ENCODE measurements around the gene ARL5A. TPM values are rescaled to one million over a fixed set of nuclear protein-coding genes. Genes with fewer than 3 reads are reported as not detected.

Gene ARL5A
- polyA plus RNA-seq, 3 donors, result 21.3 to 85.8 (median 74.5) TPM

- H2AFZ ChIP-seq (ENCODE audit: insufficient read depth, low read depth, low read length, poor library complexity, severe bottlenecking), result no peak overlapping the region
- no peaks in the 10 kb centered on the region for H3K79me2 ChIP-seq (ENCODE audit: insufficient read depth, low read length)
- H3K9me3 ChIP-seq (replicated peaks in 1 of 2; ENCODE audit: control insufficient read depth in 1 of 2, insufficient read depth in 1 of 2, low read length in 2 of 2), result no peaks in the 10 kb centered on the region
- no peak for DNase-seq
- no peaks in the 10 kb centered on the region for H4K20me1 ChIP-seq (ENCODE audit: insufficient read depth, low read length)
- intact Hi-C loops (cut with micrococcal nuclease), result no loop called here
- WGBS (ENCODE audit: insufficient coverage), result no CpG with 5 or more reads among the region's 3 CpGs
- H3K27ac ChIP-seq (ENCODE audit: low read depth in 1 of 2, low read length in 2 of 2), result no peak overlapping the region
- no peak overlapping the region for H3K4me3 Mint-ChIP-seq
- peaks cover 0 to 2% (median 0%) of the 10 kb centered on the region in 3 donors for H3K27me3 Mint-ChIP-seq (ENCODE audit: low read depth in 3 of 3)
- no peak overlapping the region for H3K9ac ChIP-seq (ENCODE audit: insufficient read depth, low read length, poor library complexity, severe bottlenecking)
- H3K27me3 ChIP-seq (ENCODE audit: control insufficient read depth in 2 of 2, insufficient read depth in 2 of 2, low read length in 2 of 2), result no peaks in the 10 kb centered on the region
- H3K36me3 Mint-ChIP-seq, result peaks cover 29 to 36% of the 10 kb centered on the region in 2 donors
- H3K4me1 Mint-ChIP-seq, result no peaks in the 10 kb centered on the region
- peaks cover 0 to 3% (median 0%) of the 10 kb centered on the region in 7 donors for H3K9me3 Mint-ChIP-seq
- no peaks in the 10 kb centered on the region for H3K4me1 ChIP-seq (ENCODE audit: control insufficient read depth in 1 of 2, insufficient read depth in 2 of 2, low read length in 2 of 2)
- H3K27ac Mint-ChIP-seq, result no peak overlapping the region
- no peak overlapping the region for H3K4me2 ChIP-seq (replicated peaks; ENCODE audit: extremely low read depth, low read length, poor library complexity, severe bottlenecking)
- no peak for TF ChIP-seq CTCF (IDR thresholded peaks at IDR 0.05)
- H3K4me3 ChIP-seq (replicated peaks in 1 of 3; ENCODE audit: low read depth in 2 of 3, low read length in 3 of 3), result no peak overlapping the region
- H3K36me3 ChIP-seq (replicated peaks in 1 of 2; ENCODE audit: control insufficient read depth in 1 of 2, insufficient read depth in 2 of 2, low read length in 2 of 2), result peaks cover 8 to 63% of the 10 kb centered on the region in 2 donors
These were observed 36.7 kb downstream of the ARL5A start for GRCh38 chr2:151791545-151791944.

- Histone ChIP-seq H3K9me3 (replicated peaks in 1 of 2; ENCODE audit: control insufficient read depth in 1 of 2, insufficient read depth in 1 of 2, low read length in 2 of 2) (no peaks in the 10 kb centered on the region), H3K27ac (ENCODE audit: low read depth in 1 of 2, low read length in 2 of 2) (no peak overlapping the region), H3K27me3 (ENCODE audit: control insufficient read depth in 2 of 2, insufficient read depth in 2 of 2, low read length in 2 of 2) (no peaks in the 10 kb centered on the region), H2AFZ (ENCODE audit: insufficient read depth, low read depth, low read length, poor library complexity, severe bottlenecking) (no peak overlapping the region), H3K4me2 (replicated peaks; ENCODE audit: extremely low read depth, low read length, poor library complexity, severe bottlenecking) (no peak overlapping the region), H3K79me2 (ENCODE audit: insufficient read depth, low read length) (no peaks in the 10 kb centered on the region), H3K4me1 (ENCODE audit: control insufficient read depth in 1 of 2, insufficient read depth in 2 of 2, low read length in 2 of 2) (no peaks in the 10 kb centered on the region), H3K36me3 (replicated peaks in 1 of 2; ENCODE audit: control insufficient read depth in 1 of 2, insufficient read depth in 2 of 2, low read length in 2 of 2) (peaks cover 12 to 63% of the 10 kb centered on the region in 2 donors), H4K20me1 (ENCODE audit: insufficient read depth, low read length) (no peaks in the 10 kb centered on the region), H3K9ac (ENCODE audit: insufficient read depth, low read length, poor library complexity, severe bottlenecking) (no peak overlapping the region), H3K4me3 (replicated peaks in 1 of 3; ENCODE audit: low read depth in 2 of 3, low read length in 3 of 3) (no peak overlapping the region)
- peak overlapping the region in 1 of 7 donors; percentile 34 for H3K27ac Mint-ChIP-seq
- no peak for TF ChIP-seq CTCF (IDR thresholded peaks at IDR 0.05)
- H3K4me1 Mint-ChIP-seq, result no peaks in the 10 kb centered on the region
- H3K27me3 Mint-ChIP-seq (ENCODE audit: low read depth in 3 of 3), result peaks cover 0 to 2% (median 0%) of the 10 kb centered on the region in 3 donors
- peaks cover 29 to 37% of the 10 kb centered on the region in 2 donors for H3K36me3 Mint-ChIP-seq
- intact Hi-C loops (cut with micrococcal nuclease), result no loop called here
- no peak for DNase-seq
- 100% methylated on average over 1 of the region's 1 CpG for WGBS (ENCODE audit: insufficient coverage)
- H3K4me3 Mint-ChIP-seq, result no peak overlapping the region
- H3K9me3 Mint-ChIP-seq, result peaks cover 0 to 3% (median 0%) of the 10 kb centered on the region in 7 donors
These were observed 37.5 kb downstream of the ARL5A start for GRCh38 chr2:151790689-151791088.

All from CD14-positive monocyte (primary cell).